ENCODE results near the gene CMIP.

The CMIP gene

DNA sequence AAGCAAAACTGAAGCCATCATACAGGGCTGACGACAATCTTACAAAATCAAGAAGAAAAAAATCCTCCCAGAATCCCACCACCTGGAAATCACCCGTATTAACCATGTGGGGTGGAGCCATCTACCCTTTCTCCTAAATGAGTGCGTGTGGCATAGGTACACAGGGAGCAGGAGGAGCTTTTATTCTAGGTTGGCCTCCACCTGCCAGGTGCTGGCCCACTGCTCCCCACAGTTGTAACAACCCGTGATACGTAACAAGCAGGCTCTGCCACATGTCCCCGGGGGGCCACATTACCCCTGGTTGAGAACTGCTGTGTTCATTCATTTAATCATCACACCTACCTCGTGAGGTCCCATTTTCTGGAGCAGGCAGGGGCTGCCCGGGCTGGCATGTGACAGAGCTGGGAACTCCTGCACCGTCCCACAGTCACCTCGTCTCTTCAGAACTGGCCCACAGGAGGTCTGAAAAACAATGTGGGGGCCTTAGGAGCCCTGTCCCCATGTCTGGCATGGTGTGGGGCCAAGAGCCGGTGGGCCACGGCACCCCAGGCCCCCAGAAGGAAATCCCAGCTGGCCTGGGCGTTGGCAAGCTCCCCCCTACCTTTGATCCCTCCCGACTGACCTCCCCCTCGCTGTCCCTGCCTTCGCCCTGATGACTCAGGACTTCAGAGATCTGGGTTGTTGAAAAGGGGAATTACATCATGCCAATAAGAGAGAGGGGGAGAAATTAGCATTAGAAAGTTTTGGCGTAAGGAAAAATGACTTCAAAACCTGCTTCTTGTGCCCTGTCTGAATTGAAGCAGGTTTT lies 12.9 kb downstream of the CMIP start:
- no peak for DNase-seq (ENCODE audit: low spot score)
- Mint-ChIP-seq H3K27me3 (ENCODE audit: low read depth) (no peaks in the 10 kb centered on the region), H3K4me1 (ENCODE audit: low read depth) (peaks cover 40% of the 10 kb centered on the region), H3K36me3 (ENCODE audit: low read depth) (peaks cover 17% of the 10 kb centered on the region), H3K4me3 (no peak overlapping the region), H3K27ac (peak overlapping the region; percentile 17), H3K9me3 (no peaks in the 10 kb centered on the region)

DNA sequence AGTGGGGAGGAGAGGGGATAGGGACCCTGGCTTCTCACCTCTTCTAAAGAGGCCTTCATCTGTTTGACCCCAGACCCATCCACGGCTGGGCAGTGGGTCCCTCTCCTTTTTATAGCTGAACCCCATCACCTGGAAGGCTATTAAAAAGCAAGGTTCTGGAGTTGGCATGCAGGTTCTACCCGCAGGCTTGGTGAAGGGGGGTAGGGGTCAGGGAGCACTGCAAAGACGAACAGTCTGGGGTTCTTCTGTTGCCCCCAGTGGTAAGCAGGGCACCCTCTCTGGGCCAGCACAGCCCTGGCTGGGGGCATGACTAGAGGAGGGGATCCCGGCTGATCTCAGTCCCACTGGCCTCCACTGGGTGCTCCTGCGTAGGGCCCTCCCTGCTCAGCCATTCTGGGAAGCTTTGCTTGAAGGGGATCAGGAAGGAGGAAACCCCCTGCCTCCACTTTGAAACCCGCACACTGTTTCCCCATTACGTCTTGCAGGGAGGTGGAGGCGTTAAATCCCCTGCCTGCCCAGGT lies 13.6 kb downstream of the CMIP start:
- Mint-ChIP-seq H3K4me1 (ENCODE audit: low read depth) (peaks cover 35% of the 10 kb centered on the region), H3K27me3 (ENCODE audit: low read depth) (no peaks in the 10 kb centered on the region), H3K4me3 (no peak overlapping the region), H3K9me3 (no peaks in the 10 kb centered on the region), H3K36me3 (ENCODE audit: low read depth) (peaks cover 17% of the 10 kb centered on the region), H3K27ac (no peak overlapping the region)
- no peak for DNase-seq (ENCODE audit: low spot score)

DNA sequence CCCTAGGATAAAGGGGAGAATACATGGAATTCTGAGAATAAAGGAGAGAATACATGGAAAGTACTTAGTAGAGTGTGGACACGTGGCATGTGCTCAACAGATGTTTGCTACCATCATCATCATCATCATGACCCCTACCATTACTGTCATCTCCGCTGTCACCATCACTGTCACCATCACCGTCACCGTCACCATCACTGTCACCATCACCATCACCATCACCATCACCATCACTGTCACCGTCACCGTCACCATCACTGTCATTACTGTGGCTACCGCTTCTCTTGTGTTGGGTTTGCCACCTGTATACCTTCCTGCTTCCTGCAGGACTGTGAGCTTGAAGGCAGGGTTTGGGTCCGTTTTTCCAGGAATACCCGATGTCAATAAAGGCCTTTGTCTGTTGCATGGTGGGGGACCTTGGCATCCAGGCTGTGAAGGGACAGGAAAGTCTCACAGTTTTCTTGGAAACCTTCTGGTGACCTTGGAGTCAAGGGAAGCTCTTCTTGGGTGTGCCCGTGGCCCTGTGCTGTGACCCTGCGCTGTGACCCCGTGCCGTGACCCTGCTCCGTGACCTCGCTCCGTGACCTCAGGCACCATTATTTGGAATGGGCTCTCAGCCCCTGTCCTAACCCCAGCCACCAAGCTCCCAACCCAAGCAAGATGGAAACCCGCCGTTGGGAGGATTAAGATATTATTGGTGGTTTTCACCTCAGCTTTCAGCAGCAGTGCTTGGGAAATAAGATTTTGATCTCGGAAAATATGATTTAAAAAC lies 14.4 kb downstream of the CMIP start:
- no peaks in the 10 kb centered on the region for H3K9me3 Mint-ChIP-seq
- no peak overlapping the region for H3K27ac Mint-ChIP-seq
- no peak overlapping the region for H3K4me3 Mint-ChIP-seq
- DNase-seq (ENCODE audit: low spot score), result no peak
- peaks cover 21% of the 10 kb centered on the region for H3K36me3 Mint-ChIP-seq (ENCODE audit: low read depth)
- peaks cover 29% of the 10 kb centered on the region for H3K4me1 Mint-ChIP-seq (ENCODE audit: low read depth)
- H3K27me3 Mint-ChIP-seq (ENCODE audit: low read depth), result no peaks in the 10 kb centered on the region

DNA sequence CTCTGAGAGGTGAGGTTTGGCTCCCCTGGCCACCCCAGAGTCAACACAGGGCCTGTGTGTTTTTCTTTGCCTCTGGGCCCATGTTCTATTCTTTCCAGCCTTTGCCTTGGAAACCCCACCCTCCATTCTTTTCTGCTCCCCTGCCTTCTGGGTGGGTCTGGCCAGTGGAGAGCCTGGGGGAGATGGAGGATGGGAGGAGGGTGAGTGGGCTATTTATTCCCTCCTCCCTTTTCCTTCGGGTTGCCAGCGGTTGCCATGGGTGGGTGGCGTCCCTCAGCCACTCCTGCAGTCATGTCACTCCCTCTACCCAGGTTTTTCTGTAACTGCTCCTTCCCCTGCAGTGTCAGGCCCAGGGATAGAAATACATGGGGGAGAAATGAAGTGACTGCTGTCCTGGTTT lies 15.5 kb downstream of the CMIP start:
- no peak for DNase-seq (ENCODE audit: low spot score)
- Mint-ChIP-seq H3K4me3 (no peak overlapping the region), H3K4me1 (ENCODE audit: low read depth) (peaks cover 30% of the 10 kb centered on the region), H3K36me3 (ENCODE audit: low read depth) (peaks cover 29% of the 10 kb centered on the region), H3K27ac (no peak overlapping the region), H3K27me3 (ENCODE audit: low read depth) (no peaks in the 10 kb centered on the region), H3K9me3 (no peaks in the 10 kb centered on the region)

DNA sequence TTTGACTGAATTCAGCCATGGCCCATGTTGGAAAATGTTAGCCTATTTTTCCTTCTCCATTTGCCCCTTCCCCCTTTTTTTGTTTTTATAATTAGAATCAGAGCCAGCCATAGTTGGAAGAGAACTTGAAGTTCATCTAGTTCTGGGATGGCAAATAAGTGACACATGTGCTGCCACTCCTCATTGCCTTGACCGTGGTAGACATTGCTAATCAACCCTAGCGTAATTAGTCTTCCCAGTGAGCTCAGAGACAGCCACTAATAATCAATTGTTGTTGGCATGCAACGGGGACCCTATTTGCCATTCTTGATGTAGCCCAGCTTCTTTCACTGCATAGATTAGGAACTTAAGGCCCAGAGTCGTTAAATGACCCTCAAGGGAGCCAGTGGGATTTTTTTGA lies 16.6 kb downstream of the CMIP start:
- peaks cover 32% of the 10 kb centered on the region for H3K4me1 Mint-ChIP-seq (ENCODE audit: low read depth)
- no peaks in the 10 kb centered on the region for H3K9me3 Mint-ChIP-seq
- H3K27ac Mint-ChIP-seq, result no peak overlapping the region
- no peak overlapping the region for H3K4me3 Mint-ChIP-seq
- DNase-seq (ENCODE audit: low spot score), result no peak
- peaks cover 31% of the 10 kb centered on the region for H3K36me3 Mint-ChIP-seq (ENCODE audit: low read depth)
- no peaks in the 10 kb centered on the region for H3K27me3 Mint-ChIP-seq (ENCODE audit: low read depth)

DNA sequence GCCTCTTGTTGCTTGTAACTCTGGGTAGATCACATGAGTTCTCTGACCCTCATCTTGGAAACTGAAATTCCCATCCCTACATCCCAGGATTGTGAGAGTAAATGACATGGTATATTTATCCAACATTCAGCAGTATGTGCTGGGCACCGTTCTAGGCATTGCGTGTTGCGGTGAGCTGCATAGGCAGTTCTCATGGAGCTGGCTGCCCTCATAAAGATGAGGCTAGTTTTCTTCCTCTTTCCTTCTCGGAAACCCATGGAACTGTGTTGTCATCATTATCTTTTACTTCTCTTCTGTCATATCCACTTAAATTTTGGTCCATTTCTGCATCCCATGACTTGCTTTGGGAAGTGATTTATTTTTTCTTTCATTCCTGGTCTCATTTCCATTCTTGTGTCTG lies 17.2 kb downstream of the CMIP start:
- no peak for DNase-seq (ENCODE audit: low spot score)
- no peaks in the 10 kb centered on the region for H3K9me3 Mint-ChIP-seq
- no peak overlapping the region for H3K27ac Mint-ChIP-seq
- H3K4me1 Mint-ChIP-seq (ENCODE audit: low read depth), result peaks cover 35% of the 10 kb centered on the region
- H3K4me3 Mint-ChIP-seq, result no peak overlapping the region
- H3K27me3 Mint-ChIP-seq (ENCODE audit: low read depth), result no peaks in the 10 kb centered on the region
- H3K36me3 Mint-ChIP-seq (ENCODE audit: low read depth), result peaks cover 33% of the 10 kb centered on the region

DNA sequence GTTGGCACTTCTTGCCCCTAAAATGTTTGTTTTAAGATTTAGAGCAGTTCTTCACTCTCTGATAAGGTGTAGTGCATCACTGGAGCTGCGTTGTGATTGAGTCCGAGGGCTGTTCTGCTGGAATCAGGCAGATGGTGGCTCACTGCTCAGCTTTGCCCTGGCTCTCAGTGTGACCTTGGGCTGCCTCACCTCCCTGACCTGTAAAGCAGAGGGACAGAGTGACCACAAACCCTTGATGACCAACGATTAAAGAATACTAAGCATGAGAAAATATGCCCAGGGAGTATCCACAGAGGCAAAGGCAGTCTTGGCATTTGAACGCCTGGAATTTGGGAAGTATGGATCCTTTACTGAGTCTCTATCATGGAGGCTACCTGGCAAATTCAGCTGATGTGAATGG lies 18.1 kb downstream of the CMIP start:
- no peak for DNase-seq (ENCODE audit: low spot score)
- Mint-ChIP-seq H3K9me3 (no peaks in the 10 kb centered on the region), H3K27me3 (ENCODE audit: low read depth) (no peaks in the 10 kb centered on the region), H3K4me1 (ENCODE audit: low read depth) (peaks cover 33% of the 10 kb centered on the region), H3K27ac (no peak overlapping the region), H3K36me3 (ENCODE audit: low read depth) (peaks cover 29% of the 10 kb centered on the region), H3K4me3 (no peak overlapping the region)

DNA sequence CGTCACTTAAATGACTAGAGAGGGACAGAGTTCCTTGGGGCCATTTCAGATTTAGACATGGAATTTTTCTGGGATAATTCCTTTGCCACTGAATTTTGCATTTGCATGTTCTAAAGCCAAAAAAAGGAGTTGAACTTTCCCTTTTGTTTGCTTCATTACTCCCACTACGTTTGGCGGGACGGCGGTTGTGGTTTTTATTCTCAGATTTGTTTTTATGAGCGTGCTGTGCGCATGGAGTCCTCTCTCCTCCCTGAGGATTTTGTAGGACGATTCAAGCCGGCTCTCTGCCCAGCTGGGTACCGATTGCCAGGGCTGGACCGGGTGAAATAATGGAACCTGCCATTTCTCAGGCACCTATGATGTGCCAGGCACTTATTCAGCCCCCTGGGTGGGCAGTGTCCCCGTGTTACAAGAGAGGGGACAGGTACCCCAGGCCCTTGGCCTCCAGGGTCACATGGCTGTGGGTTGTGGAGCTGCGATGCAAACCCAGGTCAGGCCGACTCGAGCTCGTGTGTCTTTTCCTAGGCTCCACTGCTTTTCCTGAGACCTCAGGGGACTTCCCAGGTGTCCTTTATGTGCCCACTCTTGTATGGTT lies 18.8 kb downstream of the CMIP start:
- Mint-ChIP-seq H3K36me3 (ENCODE audit: low read depth) (peaks cover 29% of the 10 kb centered on the region), H3K4me1 (ENCODE audit: low read depth) (peaks cover 39% of the 10 kb centered on the region), H3K4me3 (no peak overlapping the region), H3K9me3 (no peaks in the 10 kb centered on the region), H3K27me3 (ENCODE audit: low read depth) (no peaks in the 10 kb centered on the region), H3K27ac (no peak overlapping the region)
- DNase-seq (ENCODE audit: low spot score), result no peak

DNA sequence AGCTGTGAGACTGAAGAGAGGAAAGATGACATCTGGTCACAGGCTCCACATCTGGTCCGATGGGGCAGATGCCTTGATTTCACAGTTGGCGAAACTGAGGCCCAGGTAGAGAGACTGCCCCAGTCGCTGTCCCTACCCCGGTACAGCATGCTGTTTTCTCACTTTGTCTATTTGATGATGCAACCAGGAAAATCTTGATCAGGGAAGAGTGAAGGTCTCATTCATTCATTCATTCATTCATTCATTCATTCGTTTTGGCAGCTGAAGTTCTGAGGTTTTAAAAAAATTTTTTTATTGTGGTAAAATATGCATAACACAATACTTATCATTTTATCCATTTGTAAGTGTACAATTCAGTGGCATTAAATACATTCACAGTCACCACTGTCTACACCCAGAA lies 19.7 kb downstream of the CMIP start:
- no peak for DNase-seq (ENCODE audit: low spot score)
- H3K36me3 Mint-ChIP-seq (ENCODE audit: low read depth), result peaks cover 21% of the 10 kb centered on the region
- no peak overlapping the region for H3K27ac Mint-ChIP-seq
- H3K9me3 Mint-ChIP-seq, result no peaks in the 10 kb centered on the region
- peaks cover 45% of the 10 kb centered on the region for H3K4me1 Mint-ChIP-seq (ENCODE audit: low read depth)
- H3K27me3 Mint-ChIP-seq (ENCODE audit: low read depth), result no peaks in the 10 kb centered on the region
- no peak overlapping the region for H3K4me3 Mint-ChIP-seq

DNA sequence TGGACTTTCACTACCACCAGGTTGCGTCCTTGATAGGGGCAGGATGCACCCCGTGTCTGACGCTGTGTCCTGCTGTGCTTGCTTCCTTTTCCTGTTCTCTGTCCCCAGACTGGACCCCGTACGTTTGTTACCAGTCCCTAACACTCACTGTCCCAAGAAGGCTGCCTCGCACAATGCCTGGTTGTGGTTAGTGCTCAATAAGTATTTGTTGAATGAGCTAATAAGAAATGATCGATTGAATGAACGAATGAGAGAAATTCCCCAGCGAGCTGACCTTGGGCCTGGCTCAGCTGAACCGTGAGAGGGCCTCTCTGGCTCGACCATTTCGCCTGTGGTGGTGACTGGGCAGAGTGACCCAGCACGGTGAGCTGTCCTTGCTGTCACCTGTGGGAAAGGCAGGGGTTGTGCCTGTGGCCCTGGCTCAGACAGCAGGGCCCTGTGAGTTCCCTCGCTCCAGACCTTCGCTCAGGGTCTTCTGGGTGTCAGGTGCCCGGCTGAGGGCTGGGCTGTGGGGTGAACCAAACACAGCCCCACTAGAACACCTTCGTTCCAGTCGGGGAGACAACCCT lies 20.9 kb downstream of the CMIP start:
- no peak for DNase-seq (ENCODE audit: low spot score)
- Mint-ChIP-seq H3K4me1 (ENCODE audit: low read depth) (peaks cover 52% of the 10 kb centered on the region), H3K27ac (no peak overlapping the region), H3K9me3 (no peaks in the 10 kb centered on the region), H3K4me3 (no peak overlapping the region), H3K27me3 (ENCODE audit: low read depth) (no peaks in the 10 kb centered on the region), H3K36me3 (ENCODE audit: low read depth) (peaks cover 20% of the 10 kb centered on the region)

DNA sequence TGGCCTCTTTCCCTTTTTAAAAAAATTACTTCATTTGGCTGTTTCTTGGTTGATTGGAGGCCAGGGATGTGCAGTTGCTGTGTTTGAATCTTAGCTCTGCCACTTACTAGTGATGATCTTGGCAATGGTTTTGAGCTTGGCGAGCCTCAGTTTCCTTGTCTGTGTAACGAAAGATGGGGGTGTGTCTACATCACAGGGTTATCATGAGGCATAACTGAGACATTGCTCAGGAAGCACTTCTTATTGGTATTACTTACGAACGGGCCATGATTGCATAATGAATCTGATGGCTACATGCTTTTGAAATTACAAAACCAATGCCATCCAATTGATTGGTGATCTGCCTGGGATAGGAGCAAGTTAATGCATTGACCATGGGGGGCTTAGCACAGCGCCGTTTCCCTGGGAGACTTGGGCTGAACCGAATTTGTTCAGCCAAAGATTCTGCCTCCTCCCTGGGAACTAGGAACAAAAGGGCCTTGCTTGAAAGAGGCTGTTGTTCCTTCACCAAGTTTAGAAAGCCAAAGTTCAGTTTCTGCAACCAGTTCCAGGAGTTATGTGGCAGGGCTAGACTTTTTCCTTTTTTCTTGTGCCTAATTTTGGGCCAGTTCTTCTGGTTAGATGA lies 21.9 kb downstream of the CMIP start:
- H3K4me3 Mint-ChIP-seq, result no peak overlapping the region
- peaks cover 49% of the 10 kb centered on the region for H3K4me1 Mint-ChIP-seq (ENCODE audit: low read depth)
- no peaks in the 10 kb centered on the region for H3K27me3 Mint-ChIP-seq (ENCODE audit: low read depth)
- DNase-seq (ENCODE audit: low spot score), result no peak
- no peaks in the 10 kb centered on the region for H3K9me3 Mint-ChIP-seq
- H3K27ac Mint-ChIP-seq, result peak overlapping the region; percentile 46
- H3K36me3 Mint-ChIP-seq (ENCODE audit: low read depth), result peaks cover 16% of the 10 kb centered on the region

DNA sequence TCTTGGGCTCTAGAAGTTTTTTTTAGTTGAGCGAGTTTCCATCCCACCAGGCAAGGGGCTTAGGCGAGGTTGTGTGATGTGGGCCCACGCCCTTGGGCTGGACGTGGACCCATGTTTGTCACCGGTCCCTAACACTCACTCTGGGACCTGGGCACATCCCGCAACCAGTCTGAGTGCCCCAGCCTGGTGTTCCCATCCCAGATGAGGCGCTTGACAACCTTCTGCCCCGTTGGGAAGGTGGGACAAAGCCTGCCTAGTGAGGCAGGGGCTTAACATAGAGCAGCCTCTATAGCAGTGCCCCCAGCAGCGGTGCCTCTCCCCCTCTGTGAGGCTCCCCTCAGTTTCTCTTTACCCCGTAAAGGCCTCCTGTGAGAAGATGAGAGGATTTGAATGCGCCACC lies 22.5 kb downstream of the CMIP start:
- Mint-ChIP-seq H3K4me3 (no peak overlapping the region), H3K36me3 (ENCODE audit: low read depth) (peaks cover 21% of the 10 kb centered on the region), H3K9me3 (no peaks in the 10 kb centered on the region), H3K27ac (no peak overlapping the region), H3K4me1 (ENCODE audit: low read depth) (peaks cover 54% of the 10 kb centered on the region), H3K27me3 (ENCODE audit: low read depth) (no peaks in the 10 kb centered on the region)
- DNase-seq (ENCODE audit: low spot score), result no peak

DNA sequence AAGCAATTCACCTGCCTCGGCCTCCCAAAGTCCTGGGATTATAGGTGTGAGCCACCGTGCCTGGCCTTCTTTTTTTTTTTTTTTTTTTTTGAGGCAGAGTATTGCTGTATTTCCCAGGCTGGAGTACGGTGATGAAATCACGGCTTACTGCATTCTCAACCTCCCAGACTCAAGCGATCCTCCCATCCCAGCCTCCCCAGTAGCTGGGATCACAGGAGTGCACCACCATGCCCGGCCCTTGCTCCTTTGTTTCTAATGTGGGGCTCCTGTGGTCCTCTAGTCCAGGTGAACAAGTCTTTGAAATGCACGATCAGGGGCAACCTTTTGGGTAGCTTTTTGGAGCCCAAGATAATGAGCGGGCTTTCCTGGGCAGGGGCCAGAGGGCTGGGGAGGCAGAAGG lies 23.2 kb downstream of the CMIP start:
- H3K27ac Mint-ChIP-seq, result peak overlapping the region; percentile 57
- H3K27me3 Mint-ChIP-seq (ENCODE audit: low read depth), result no peaks in the 10 kb centered on the region
- no peak for DNase-seq (ENCODE audit: low spot score)
- peaks cover 27% of the 10 kb centered on the region for H3K36me3 Mint-ChIP-seq (ENCODE audit: low read depth)
- H3K9me3 Mint-ChIP-seq, result no peaks in the 10 kb centered on the region
- H3K4me1 Mint-ChIP-seq (ENCODE audit: low read depth), result peaks cover 58% of the 10 kb centered on the region
- no peak overlapping the region for H3K4me3 Mint-ChIP-seq

Measured in T-helper 2 cell treated with Interferon-gamma antibody and Interleukin-4, amounts not matched to agents 5 μg/mL and 100 μg/mL, for 36 hours (primary cell).